MM.1S (cell line): Measurements from ENCODE around the gene SH3RF3.

Experiments
- CTCF ChIP-seq: fragments of 300-600 bp; sonication (generic); IDR thresholded peaks from 2 replicates; pipeline ENCODE4 v1.5.1; 2016; ENCODE audit warnings: antibody characterized with exemption, low read length, mixed read lengths
- EZH2 ChIP-seq: fragments of 300-600 bp; sonication (generic); optimal IDR thresholded peaks from 2 replicates; pipeline ENCODE3; 2017; ENCODE audit warnings: low read depth, mild to moderate bottlenecking, antibody characterized with exemption, low read length, mixed read lengths

GRCh38 chr2:109184368-109184767, 55.4 kb downstream of the SH3RF3 start:
- TF ChIP-seq CTCF, result no peak
- no peak for TF ChIP-seq EZH2
